ENCODE results near the gene NRXN3. TPM values are rescaled to one million over a fixed set of nuclear protein-coding genes. Genes with fewer than 3 reads are reported as not detected.
A peak's percentile ranks its signal among the peaks of the same experiment; 100 is the strongest.

The NRXN3 gene
- total RNA-seq, 1 donor from 2014 or later, result 11.4 TPM

GRCh38 chr14:79395061-79395460 lies 1224.9 kb downstream of the NRXN3 start:
- Mint-ChIP-seq H3K4me3 (no peak overlapping the region), H3K36me3 (no peaks in the 10 kb centered on the region), H3K9me3 (peaks cover 7% of the 10 kb centered on the region), H3K27ac (peak overlapping the region; percentile 62), H3K4me1 (peaks cover 7% of the 10 kb centered on the region), H3K27me3 (ENCODE audit: low read depth) (no peaks in the 10 kb centered on the region)
- DNase-seq (ENCODE audit: low spot score in 2 of 2, unreplicated experiment in 2 of 2), result no peak
- no peak for TF ChIP-seq CTCF (IDR thresholded peaks at IDR 0.05; ENCODE audit: unreplicated experiment)

GRCh38 chr14:79404874-79405511 lies 1234.8 kb downstream of the NRXN3 start:
- Mint-ChIP-seq H3K4me1 (peaks cover 32% of the 10 kb centered on the region), H3K27me3 (ENCODE audit: low read depth) (no peaks in the 10 kb centered on the region), H3K4me3 (no peak overlapping the region), H3K9me3 (peaks cover 5% of the 10 kb centered on the region), H3K36me3 (no peaks in the 10 kb centered on the region), H3K27ac (no peak overlapping the region)
- TF ChIP-seq CTCF (IDR thresholded peaks at IDR 0.05; ENCODE audit: unreplicated experiment), result no peak
- DNase-seq (ENCODE audit: low spot score in 2 of 2, unreplicated experiment in 2 of 2), result no peak

- Mint-ChIP-seq H3K4me3 (no peak overlapping the region), H3K4me1 (peaks cover 32% of the 10 kb centered on the region), H3K27ac (no peak overlapping the region), H3K27me3 (ENCODE audit: low read depth) (no peaks in the 10 kb centered on the region), H3K36me3 (no peaks in the 10 kb centered on the region), H3K9me3 (peaks cover 2% of the 10 kb centered on the region)
- TF ChIP-seq CTCF (IDR thresholded peaks at IDR 0.05; ENCODE audit: unreplicated experiment), result no peak
- no peak for DNase-seq (ENCODE audit: low spot score in 2 of 2, unreplicated experiment in 2 of 2)
These were observed 1235.3 kb downstream of the NRXN3 start for GRCh38 chr14:79405512-79405910.

GRCh38 chr14:79407572-79407971 lies 1237.4 kb downstream of the NRXN3 start:
- H3K27ac Mint-ChIP-seq, result no peak overlapping the region
- H3K27me3 Mint-ChIP-seq (ENCODE audit: low read depth), result no peaks in the 10 kb centered on the region
- no peak for TF ChIP-seq CTCF (IDR thresholded peaks at IDR 0.05; ENCODE audit: unreplicated experiment)
- no peaks in the 10 kb centered on the region for H3K9me3 Mint-ChIP-seq
- H3K4me3 Mint-ChIP-seq, result no peak overlapping the region
- H3K36me3 Mint-ChIP-seq, result no peaks in the 10 kb centered on the region
- no peak for DNase-seq (ENCODE audit: low spot score in 2 of 2, unreplicated experiment in 2 of 2)
- H3K4me1 Mint-ChIP-seq, result peaks cover 32% of the 10 kb centered on the region

- Mint-ChIP-seq H3K4me3 (no peak overlapping the region), H3K27me3 (ENCODE audit: low read depth) (no peaks in the 10 kb centered on the region), H3K4me1 (peaks cover 32% of the 10 kb centered on the region), H3K27ac (peak overlapping the region; percentile 22), H3K36me3 (no peaks in the 10 kb centered on the region), H3K9me3 (no peaks in the 10 kb centered on the region)
- no peak for DNase-seq (ENCODE audit: low spot score in 2 of 2, unreplicated experiment in 2 of 2)
- TF ChIP-seq CTCF (IDR thresholded peaks at IDR 0.05; ENCODE audit: unreplicated experiment), result peak; percentile 45
These were observed 1238.5 kb downstream of the NRXN3 start for GRCh38 chr14:79408696-79409095.

Data from mesothelial cell of epicardium (in vitro differentiated cells).